GM10266 (cell line): Measurements from ENCODE around the gene ERBIN.

Experiments used
- DNase-seq: peaks from one replicate; pipeline ENCODE4 v3.0.0; 2012; ENCODE audit errors: extremely low spot score
- TF ChIP-seq, protein P1 (sequence below): IDR thresholded peaks from 2 replicates; pipeline ENCODE4 v1.5.1; 2012; ENCODE audit warnings: mild to moderate bottlenecking, low read depth; ENCODE audit not compliant: control insufficient read depth, insufficient read depth; ENCODE audit errors: missing control alignments

ERBIN gene

DNA sequence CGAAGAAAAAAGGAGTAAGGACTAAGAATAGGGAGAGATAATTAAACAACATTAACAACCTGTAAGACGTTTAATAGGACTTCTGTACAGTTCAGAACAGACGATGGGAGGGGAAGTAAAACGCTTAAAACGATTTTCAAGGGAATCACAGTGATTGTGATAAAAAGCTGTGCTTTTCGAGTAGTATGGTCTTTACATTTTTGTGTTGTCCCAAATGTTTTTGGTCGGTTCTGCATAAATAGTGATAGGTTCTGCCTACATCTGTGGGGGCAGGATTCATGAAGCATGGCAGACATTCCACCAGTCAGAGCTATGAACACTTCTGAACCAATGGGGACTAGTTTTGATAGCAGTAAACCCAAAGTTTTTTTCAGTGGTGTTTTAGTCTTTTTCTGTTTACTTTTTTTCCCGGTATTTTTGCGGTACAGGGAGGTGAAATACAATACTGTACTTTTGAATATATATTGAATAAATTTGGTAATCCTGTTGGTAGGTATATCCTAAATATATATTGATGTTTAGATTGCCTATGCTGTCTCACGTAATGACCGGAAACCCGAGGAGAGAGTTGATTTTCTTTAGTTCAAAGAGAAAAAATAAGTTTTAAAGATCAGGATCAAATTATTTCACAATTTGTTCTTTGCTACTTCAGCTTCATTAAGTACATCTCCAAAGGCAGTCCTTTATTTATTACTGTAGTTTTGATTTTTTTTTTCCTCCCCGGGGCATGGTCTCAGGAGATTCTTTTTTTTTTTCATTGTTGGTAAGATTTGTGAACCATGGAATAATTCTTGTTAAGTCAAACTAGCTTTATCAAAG is 1.3 kb downstream of the ERBIN start:
- TF ChIP-seq, protein P1, sequence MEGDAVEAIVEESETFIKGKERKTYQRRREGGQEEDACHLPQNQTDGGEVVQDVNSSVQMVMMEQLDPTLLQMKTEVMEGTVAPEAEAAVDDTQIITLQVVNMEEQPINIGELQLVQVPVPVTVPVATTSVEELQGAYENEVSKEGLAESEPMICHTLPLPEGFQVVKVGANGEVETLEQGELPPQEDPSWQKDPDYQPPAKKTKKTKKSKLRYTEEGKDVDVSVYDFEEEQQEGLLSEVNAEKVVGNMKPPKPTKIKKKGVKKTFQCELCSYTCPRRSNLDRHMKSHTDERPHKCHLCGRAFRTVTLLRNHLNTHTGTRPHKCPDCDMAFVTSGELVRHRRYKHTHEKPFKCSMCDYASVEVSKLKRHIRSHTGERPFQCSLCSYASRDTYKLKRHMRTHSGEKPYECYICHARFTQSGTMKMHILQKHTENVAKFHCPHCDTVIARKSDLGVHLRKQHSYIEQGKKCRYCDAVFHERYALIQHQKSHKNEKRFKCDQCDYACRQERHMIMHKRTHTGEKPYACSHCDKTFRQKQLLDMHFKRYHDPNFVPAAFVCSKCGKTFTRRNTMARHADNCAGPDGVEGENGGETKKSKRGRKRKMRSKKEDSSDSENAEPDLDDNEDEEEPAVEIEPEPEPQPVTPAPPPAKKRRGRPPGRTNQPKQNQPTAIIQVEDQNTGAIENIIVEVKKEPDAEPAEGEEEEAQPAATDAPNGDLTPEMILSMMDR = no peak
- peak; percentile 71 for DNase-seq

DNA sequence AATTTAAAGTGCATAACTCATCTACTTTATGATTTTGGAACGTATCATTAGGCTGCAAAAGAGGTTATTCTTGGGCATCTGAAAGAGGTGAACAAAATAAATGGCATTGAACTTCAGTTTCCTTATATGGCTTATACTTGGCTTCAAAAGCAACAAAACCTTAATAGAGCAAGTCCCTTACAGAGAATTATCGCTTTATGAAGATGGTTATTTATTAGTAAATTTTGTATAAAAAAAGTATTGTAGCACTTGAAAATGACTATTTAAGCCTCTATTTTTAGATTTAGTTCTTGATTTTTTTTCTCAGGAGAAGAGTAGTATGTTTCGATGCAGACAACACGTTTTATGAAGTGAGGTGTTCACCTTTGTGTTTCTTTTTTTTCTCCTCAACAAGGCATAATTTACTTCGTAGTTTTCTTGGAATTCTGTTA is 2.0 kb downstream of the ERBIN start:
- DNase-seq = no peak
- TF ChIP-seq, protein P1 = no peak

GRCh38 chr5:65928860-65929259 is 2.5 kb downstream of the ERBIN start:
- TF ChIP-seq, protein P1 = no peak
- DNase-seq = no peak

DNA sequence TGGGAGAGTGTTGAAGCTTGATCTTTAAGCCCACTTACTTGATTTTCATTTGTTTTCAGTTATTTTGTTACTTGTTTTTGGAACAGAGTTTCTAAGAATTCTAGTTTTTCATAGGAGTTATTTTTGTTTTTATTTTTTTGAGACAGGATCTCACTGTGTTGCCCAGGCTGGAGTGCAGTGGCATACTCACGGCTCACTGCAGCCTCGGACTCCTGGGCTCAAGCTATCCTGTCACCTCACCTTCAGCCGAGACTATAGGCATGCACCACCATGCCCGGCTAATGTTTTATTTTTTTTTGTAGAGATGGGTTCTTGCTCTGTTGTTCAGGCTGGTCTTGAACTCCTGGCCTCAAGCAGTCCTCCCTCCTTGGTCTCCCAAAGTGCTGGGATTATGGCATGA is 6.3 kb downstream of the ERBIN start:
- TF ChIP-seq, protein P1 = no peak
- no peak for DNase-seq

DNA sequence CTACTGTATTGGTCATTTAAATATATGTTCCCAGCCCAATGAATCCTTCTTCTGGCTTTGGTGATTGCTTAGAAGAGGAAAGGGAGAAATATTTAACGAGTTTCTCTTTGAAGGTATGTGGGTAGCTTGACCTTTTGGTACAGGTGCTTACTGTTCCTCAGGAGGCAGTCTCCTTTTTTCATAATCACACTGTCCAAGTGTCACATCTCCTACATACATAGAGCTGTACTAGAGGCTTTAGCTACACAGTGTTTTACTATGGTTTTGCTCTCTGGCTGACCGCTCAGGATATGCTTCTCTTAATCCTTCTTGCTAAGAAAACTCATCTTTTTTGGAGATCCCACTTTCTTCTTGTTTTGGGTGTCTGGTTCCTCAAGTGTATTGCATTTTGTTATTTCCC is 6.9 kb downstream of the ERBIN start:
- DNase-seq = no peak

GRCh38 chr5:65938256-65938655 is 11.9 kb downstream of the ERBIN start:
- DNase-seq = no peak
- TF ChIP-seq, protein P1 = no peak

More for the DNA sequence above, 6.9 kb downstream of the ERBIN start:
- TF ChIP-seq, protein P1 = no peak

GRCh38 chr5:65943771-65944170 is 17.4 kb downstream of the ERBIN start:
- no peak for DNase-seq
- TF ChIP-seq, protein P1 = no peak
